K562 (cell line): ENCODE measurements around the gene IL21. TPM values are rescaled to one million over a fixed set of nuclear protein-coding genes. Genes with fewer than 3 reads are reported as not detected.

ENCODE experiments used
- ATAC-seq: fragments of 200-7000 bp; cut with Tn5 transposase; 3 replicates; pipeline ENCODE4 v1.9.1; 2020; ENCODE audit warnings: moderate library complexity
- BruUV-seq: library from RNA; stranded (reverse); fragments of 400-500 nt; replicated peaks from 2 replicates; lab custom pipeline; 2021; lab: Mats Ljungman, UMichigan
- CTCF ChIA-PET: fragments of 300-600 bp; formaldehyde crosslinking; extraction: SDS; loops from one replicate; lab custom pipeline; 2021; ENCODE audit warnings: low intra/inter-chr PET ratio; lab: Yijun Ruan, JAX
- POLR2A ChIA-PET: fragments of 300-600, 350-650 bp; sonication (Branson Sonifier 250); formaldehyde crosslinking; extraction: SDS; loops from one replicate; lab custom pipeline; 2021; ENCODE audit warnings: antibody characterized with exemption, inconsistent platforms; lab: Yijun Ruan, JAX
- DNase-seq, 4 experiments: peaks; one replicate each; pipeline versions ENCODE4 v3.0.0 to v3.0.0-alpha.2; 2011 to 2018; ENCODE audit warnings: low spot score in 3 of 4, mixed read lengths in 3 of 4; ENCODE audit errors: extremely low read depth in 1 of 4
- FAIRE-seq: peaks from 2 replicates; lab custom pipeline; 2011; peaks lifted over from hg19 to GRCh38; lab: Jason Lieb, UNC
- H2AFZ ChIP-seq: 2 replicates; pipeline ENCODE4 v1.6.0; 2011; ENCODE audit warnings: low read depth, low read length, control low read depth, inconsistent platforms
- H3K27ac ChIP-seq: fragments of 200-600 bp; 3 replicates; pipeline ENCODE4 v1.8.0; 2011; ENCODE audit warnings: low read depth, mild to moderate bottlenecking, control low read depth, inconsistent platforms, low read length, moderate library complexity, mixed read lengths; ENCODE audit errors: extremely low read depth
- H3K27me3 ChIP-seq, 2 experiments: fragments of 300-600 bp in 1 of 2; 2 replicates in 1 of 2; 3 replicates in 1 of 2; pipeline versions ENCODE4 v1.6.0 to v1.8.0; 2011; ENCODE audit warnings: inconsistent platforms in 2 of 2, low read length in 2 of 2, mild to moderate bottlenecking in 1 of 2, mixed read lengths in 1 of 2, moderate library complexity in 1 of 2; ENCODE audit not compliant: control insufficient read depth in 2 of 2, insufficient read depth in 2 of 2
- H3K36me3 ChIP-seq: fragments of 300-600 bp; 3 replicates; pipeline ENCODE4 v1.8.0; 2011; ENCODE audit warnings: mild to moderate bottlenecking, low read length, inconsistent platforms; ENCODE audit not compliant: control insufficient read depth, insufficient read depth
- H3K4me1 ChIP-seq, 2 experiments: fragments of 200-600 bp in 1 of 2; replicated peaks in 1 of 2; 2 replicates in 1 of 2; 3 replicates in 1 of 2; pipeline versions ENCODE4 v1.5.1 to v1.8.0; 2011; ENCODE audit warnings: inconsistent platforms in 2 of 2, low read length in 2 of 2, mild to moderate bottlenecking in 1 of 2, mixed read lengths in 1 of 2, moderate library complexity in 1 of 2; ENCODE audit not compliant: control insufficient read depth in 2 of 2, insufficient read depth in 2 of 2
- H3K4me2 ChIP-seq: 2 replicates; pipeline ENCODE4 v1.6.1; 2011; ENCODE audit warnings: low read length, control low read depth, inconsistent platforms, mixed read lengths; ENCODE audit not compliant: insufficient read depth
- H3K4me3 ChIP-seq: fragments of 200-600 bp; sonication (generic), shearing (Covaris generic); 2 replicates; pipeline ENCODE4 v1.5.1; 2016; ENCODE audit warnings: control low read depth, inconsistent platforms
- H3K79me2 ChIP-seq: fragments of 200-600 bp; 3 replicates; pipeline ENCODE4 v1.8.0; 2011; ENCODE audit warnings: low read length, inconsistent platforms; ENCODE audit not compliant: control insufficient read depth, insufficient read depth
- H3K9ac ChIP-seq, 2 experiments: 2 replicates each; pipeline versions ENCODE4 v1.6.0 to v1.6.1; 2011; ENCODE audit warnings: low read depth in 2 of 2, low read length in 2 of 2, control low read depth in 1 of 2, inconsistent platforms in 1 of 2, mild to moderate bottlenecking in 1 of 2, mixed read lengths in 1 of 2; ENCODE audit not compliant: insufficient read depth in 1 of 2
- H3K9me1 ChIP-seq: one replicate; pipeline ENCODE4 v1.6.0; 2011; ENCODE audit warnings: inconsistent platforms, mild to moderate bottlenecking, low read length, moderate library complexity; ENCODE audit not compliant: control insufficient read depth, insufficient read depth
- H3K9me3 ChIP-seq: replicated peaks from 2 replicates; pipeline ENCODE4 v1.5.1; 2011; ENCODE audit warnings: low read depth, low read length, inconsistent platforms; ENCODE audit not compliant: control insufficient read depth, insufficient read depth
- H4K20me1 ChIP-seq: replicated peaks from 2 replicates; pipeline ENCODE4 v1.6.1; 2011; ENCODE audit warnings: low read length, inconsistent platforms, mixed read lengths; ENCODE audit not compliant: control insufficient read depth, insufficient read depth
- ATF4 ChIP-seq: fragments of 450-650 bp; formaldehyde crosslinking; IDR thresholded peaks from 2 replicates; pipeline ENCODE4 v1.4.0; 2022; ENCODE audit warnings: mild to moderate bottlenecking, moderate library complexity
- CHD1 ChIP-seq: fragments of 200-600 bp; sonication (generic); IDR thresholded peaks from one replicate; pipeline ENCODE4 v1.6.1; 2012; ENCODE audit warnings: mild to moderate bottlenecking, moderate library complexity, low read length, inconsistent platforms
- CREB1 ChIP-seq, 2 experiments: sonication (generic) in 1 of 2; formaldehyde crosslinking in 1 of 2; IDR thresholded peaks; 2 replicates each; pipeline versions ENCODE4 v1.6.1 to v1.8.0; 2012 to 2022; ENCODE audit warnings: inconsistent platforms in 1 of 2, mild to moderate bottlenecking in 1 of 2, missing genetic modification reagents in 1 of 2, moderate library complexity in 1 of 2
- FOXM1 ChIP-seq, 2 experiments: fragments of 450-650 bp in 1 of 2; sonication (generic) in 1 of 2; formaldehyde crosslinking in 1 of 2; IDR thresholded peaks; 2 replicates each; pipeline versions ENCODE4 v1.6.1 to v1.9.0; 2017 to 2022; ENCODE audit warnings: low read depth in 2 of 2, mild to moderate bottlenecking in 2 of 2, missing genetic modification reagents in 1 of 2, moderate library complexity in 1 of 2
- IRF9 ChIP-seq: fragments of 450-650 bp; IDR thresholded peaks from 2 replicates; pipeline ENCODE4 v1.6.1; 2016; ENCODE audit warnings: missing biosample characterization, missing genetic modification characterization
- NELFE ChIP-seq: IDR thresholded peaks from 2 replicates; pipeline ENCODE4 v1.6.1; 2011; ENCODE audit warnings: mild to moderate bottlenecking; ENCODE audit not compliant: insufficient read depth, insufficient read length
- PBX2 ChIP-seq, 2 experiments: IDR thresholded peaks in 1 of 2; conservative IDR thresholded peaks in 1 of 2; 2 replicates each; pipeline ENCODE4 v1.6.1; 2016; ENCODE audit warnings: low read depth in 2 of 2, mild to moderate bottlenecking in 1 of 2, missing compliant biosample characterization in 1 of 2, missing genetic modification characterization in 1 of 2, moderate library complexity in 1 of 2
- ZNF398 ChIP-seq: fragments of 250-450 bp; sonication (Bioruptor Pico); IDR thresholded peaks from 2 replicates; pipeline ENCODE4 v1.8.0; 2021; ENCODE audit warnings: moderate library complexity, mild to moderate bottlenecking, inconsistent platforms
- ZNF589 ChIP-seq: fragments of 200-800 bp; sonication (Bioruptor generic); IDR thresholded peaks from 2 replicates; pipeline ENCODE4 v1.6.1; 2016; ENCODE audit warnings: low read depth, missing genetic modification characterization, missing compliant biosample characterization
- WGBS: fragments of 100-300 bp; shearing (Covaris generic); methylation state at CpG from one replicate; pipeline ENCODE4 v1.1.6; 2016; ENCODE audit warnings: low coverage, mixed read lengths; ENCODE audit not compliant: insufficient coverage; ENCODE audit errors: missing lambda C conversion rate; 5-methylcytosine and 5-hydroxymethylcytosine counted together
- in situ Hi-C: fragments of 300-500 bp; cut with MboI; formaldehyde crosslinking; loops from 4 replicates; pipeline ENCODE4 v1.15.0; 2018; ENCODE audit warnings: inconsistent platforms, mixed read lengths
- intact Hi-C: fragments of 100-400 bp; cut with micrococcal nuclease; formaldehyde crosslinking; loops from 2 replicates; pipeline ENCODE4 v1.14.2; 2022
- polyA plus RNA-seq, 8 experiments: library from polyadenylated mRNA; depleted of rRNA in 4 of 8; stranded (reverse) in 5 of 8; unstranded in 3 of 8; fragments of >200 nt; fragmentation: Nextera tagmentation in 2 of 8; fragmentation: Illumina TruSeq in 1 of 8; extraction: Ambion mirVana in 2 of 8; extraction: Trizol in 1 of 8; gene quantifications; 2 replicates each; pipeline versions ENCODE4 v1.2.1 to v1.2.3, GENCODE V29; 2011 to 2014; ENCODE audit warnings: inconsistent platforms in 1 of 8, missing spikeins in 1 of 8
- total RNA-seq, 7 experiments: library from RNA; depleted of rRNA in 6 of 7; stranded (reverse); fragments of >200 nt in 6 of 7; fragmentation: Illumina TruSeq in 2 of 7; extraction: Trizol in 2 of 7; gene quantifications; 2 replicates each; pipeline versions ENCODE4 v1.2.1 to v1.2.3, GENCODE V29; 2011 to 2021; ENCODE audit warnings: low replicate concordance in 1 of 7

Gene IL21
- total and polyA plus RNA-seq, 9 of the 15 experiments (the other 6 are each of a cell fraction or from before 2014, with no cell fraction given) = not detected

- POLR2A ChIA-PET = no interaction called here
- WGBS = 50% methylated on average over 5 of the region's 5 CpGs
Observed at GRCh38 chr4:122665161-122665929, 44.5 kb upstream of the IL21 start.

More at GRCh38 chr4:122665161-122665929, 44.5 kb upstream of the IL21 start:
- H3K4me1 ChIP-seq = peaks cover 0 to 18% of the 10 kb centered on the region in 2 experiments; a peak in 3 of 5 replicates
- no peak for TF ChIP-seq IRF9 (tag)
- TF ChIP-seq ATF4 (CRISPR knock-in tag) = no peak
- no peak for TF ChIP-seq PBX2 (CRISPR knock-in tag; IDR thresholded peaks at IDR 0.05; ENCODE audit: low read depth)
- no peak for TF ChIP-seq PBX2 (tag; conservative IDR thresholded peaks at IDR 0.05; ENCODE audit: low read depth)
- no peak for TF ChIP-seq NELFE
- TF ChIP-seq FOXM1 (IDR thresholded peaks at IDR 0.05; ENCODE audit: low read depth) = no peak
- TF ChIP-seq FOXM1 (CRISPR knock-in tag; IDR thresholded peaks at IDR 0.05; ENCODE audit: low read depth) = no peak
- no peak for TF ChIP-seq ZNF398 (CRISPR knock-in tag)
- no peak for TF ChIP-seq CHD1
- 0 out of 2 replicates have a peak, but pooled peaks have one; percentile 20 for TF ChIP-seq ZNF589 (CRISPR knock-in tag)
- TF ChIP-seq CREB1 (IDR thresholded peaks at IDR 0.05) = no peak
- no peak for TF ChIP-seq CREB1 (CRISPR knock-in tag; IDR thresholded peaks at IDR 0.05)
- H3K4me3 ChIP-seq = no peak overlapping the region
- no peak overlapping the region for H3K9ac ChIP-seq
- BruUV-seq = no TSS peak
- no peaks in the 10 kb centered on the region for H3K79me2 ChIP-seq
- H3K27me3 ChIP-seq = no peaks in the 10 kb centered on the region
- CTCF ChIA-PET = no interaction called here
- in situ Hi-C loops (no loop called here), intact Hi-C loops (loop anchor here (10.0 kb wide), 1 partner anchor 49 kb away; no protein-coding TSS in a partner anchor)
- H3K4me2 ChIP-seq = no peak overlapping the region
- no peak overlapping the region for H3K27ac ChIP-seq
- peak overlapping the region; percentile 56; the same call in 1 of the 2 replicates for H2AFZ ChIP-seq
- H3K36me3 ChIP-seq = no peaks in the 10 kb centered on the region
- no peaks in the 10 kb centered on the region for H3K9me1 ChIP-seq
- FAIRE-seq (no peak), ATAC-seq (peak; percentile 12; the same call in 1 of the 3 replicates), DNase-seq (no peak)
- H4K20me1 ChIP-seq = no peaks in the 10 kb centered on the region
- no peaks in the 10 kb centered on the region for H3K9me3 ChIP-seq
